NB4 (cell line): ENCODE data around the gene CCDC178.

Experiments
- POLR2A ChIP-seq: IDR thresholded peaks from 2 replicates; pipeline ENCODE4 v1.6.1; 2011; ENCODE audit warnings: mild to moderate bottlenecking; ENCODE audit not compliant: insufficient read length; ENCODE audit errors: extremely low read depth
- TF ChIP-seq, protein P1 (sequence below): IDR thresholded peaks from one replicate; pipeline ENCODE4 v1.5.1; 2012; ENCODE audit warnings: low read depth, low read length

DNA sequence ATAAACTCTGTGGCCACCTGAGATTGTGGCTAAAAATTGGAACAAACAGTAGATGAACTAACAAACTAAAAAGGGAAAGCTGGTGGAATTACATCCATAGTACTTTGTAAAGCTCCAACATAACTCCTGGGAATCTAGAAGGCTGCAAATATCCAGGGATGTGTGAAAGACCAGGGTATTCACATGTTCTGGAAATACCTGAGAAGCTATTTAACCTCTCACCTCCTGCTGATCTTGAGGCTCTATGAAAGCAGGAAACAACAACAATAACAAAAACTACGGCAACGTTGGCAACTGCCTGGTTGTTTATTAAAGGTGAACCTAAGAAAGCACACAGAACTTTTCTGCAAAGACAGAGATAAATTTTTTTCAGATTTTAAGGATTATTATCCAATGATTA, 171.3 kb downstream of the CCDC178 start:
- TF ChIP-seq, protein P1, sequence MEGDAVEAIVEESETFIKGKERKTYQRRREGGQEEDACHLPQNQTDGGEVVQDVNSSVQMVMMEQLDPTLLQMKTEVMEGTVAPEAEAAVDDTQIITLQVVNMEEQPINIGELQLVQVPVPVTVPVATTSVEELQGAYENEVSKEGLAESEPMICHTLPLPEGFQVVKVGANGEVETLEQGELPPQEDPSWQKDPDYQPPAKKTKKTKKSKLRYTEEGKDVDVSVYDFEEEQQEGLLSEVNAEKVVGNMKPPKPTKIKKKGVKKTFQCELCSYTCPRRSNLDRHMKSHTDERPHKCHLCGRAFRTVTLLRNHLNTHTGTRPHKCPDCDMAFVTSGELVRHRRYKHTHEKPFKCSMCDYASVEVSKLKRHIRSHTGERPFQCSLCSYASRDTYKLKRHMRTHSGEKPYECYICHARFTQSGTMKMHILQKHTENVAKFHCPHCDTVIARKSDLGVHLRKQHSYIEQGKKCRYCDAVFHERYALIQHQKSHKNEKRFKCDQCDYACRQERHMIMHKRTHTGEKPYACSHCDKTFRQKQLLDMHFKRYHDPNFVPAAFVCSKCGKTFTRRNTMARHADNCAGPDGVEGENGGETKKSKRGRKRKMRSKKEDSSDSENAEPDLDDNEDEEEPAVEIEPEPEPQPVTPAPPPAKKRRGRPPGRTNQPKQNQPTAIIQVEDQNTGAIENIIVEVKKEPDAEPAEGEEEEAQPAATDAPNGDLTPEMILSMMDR = no peak
- no peak for TF ChIP-seq POLR2A
